Tibial nerve (tissue), 4 donors: Measurements from ENCODE around the gene SEPTIN5. TPM values are rescaled to one million over a fixed set of nuclear protein-coding genes. Genes with fewer than 3 reads are reported as not detected.

Source experiments
- DNase-seq, 2 donors: peaks; one replicate each; pipeline ENCODE4 v3.0.0-alpha.2; 2019; ENCODE audit warnings: low spot score in 2 of 2
- H3K27ac ChIP-seq, 4 donors: fragments of 200-600 bp; sonication (generic) in 3 of 4; one replicate each; pipeline ENCODE4 v1.5.1; 2017 to 2019; ENCODE audit warnings: mild to moderate bottlenecking in 1 of 4
- H3K27me3 ChIP-seq, 2 donors: fragments of 200-600 bp; sonication (generic) in 1 of 2; one replicate each; pipeline versions ENCODE4 v1.5.1 to v1.6.0; 2017 to 2019
- H3K36me3 ChIP-seq, 3 donors: fragments of 200-600 bp; sonication (generic); one replicate each; pipeline ENCODE4 v1.5.1; 2018 to 2019
- H3K4me1 ChIP-seq, 4 donors: fragments of 200-600 bp; sonication (generic) in 3 of 4; one replicate each; pipeline ENCODE4 v1.5.1; 2017 to 2019
- H3K4me3 ChIP-seq, 4 donors: fragments of 200-600 bp; sonication (generic) in 3 of 4; one replicate each; pipeline ENCODE4 v1.5.1; 2017 to 2019; ENCODE audit warnings: mild to moderate bottlenecking in 1 of 4, moderate library complexity in 1 of 4
- H3K9me3 ChIP-seq, 4 donors: fragments of 200-600 bp; sonication (generic) in 3 of 4; one replicate each; pipeline ENCODE4 v1.5.1; 2017 to 2019
- EP300 ChIP-seq, 2 donors: sonication (generic); formaldehyde crosslinking; IDR thresholded peaks; one replicate each; pipeline ENCODE4 v1.6.1; 2017; ENCODE audit warnings: antibody characterized with exemption in 2 of 2, mild to moderate bottlenecking in 1 of 2
- POLR2A ChIP-seq, 2 donors: fragments of 450-650 bp; IDR thresholded peaks; one replicate each; pipeline ENCODE4 v1.6.1; 2017; ENCODE audit warnings: antibody characterized with exemption in 2 of 2, mild to moderate bottlenecking in 2 of 2, moderate library complexity in 2 of 2
- WGBS, 2 donors: methylation state at CpG; one replicate each; pipeline ENCODE4 v1.1.5; 2018; 5-methylcytosine and 5-hydroxymethylcytosine counted together
- total RNA-seq, 4 donors: library from RNA; depleted of rRNA; stranded (reverse); fragments of >200 nt; gene quantifications; one replicate each; pipeline ENCODE4 v1.1.0, GENCODE V29; 2016
- TF ChIP-seq, protein P1 (sequence below), 5 experiments: fragments of 200-600 bp in 3 of 5; fragments of 450-650 bp in 2 of 5; sonication (generic) in 3 of 5; IDR thresholded peaks; one replicate each; pipeline ENCODE4 v1.5.1; 2016 to 2019; ENCODE audit warnings: antibody characterized with exemption in 5 of 5, mild to moderate bottlenecking in 3 of 5, moderate library complexity in 2 of 5

SEPTIN5 gene
- total RNA-seq, 4 donors from 2014 or later, result 11.4 to 29.1 (median 25.2) TPM

DNA sequence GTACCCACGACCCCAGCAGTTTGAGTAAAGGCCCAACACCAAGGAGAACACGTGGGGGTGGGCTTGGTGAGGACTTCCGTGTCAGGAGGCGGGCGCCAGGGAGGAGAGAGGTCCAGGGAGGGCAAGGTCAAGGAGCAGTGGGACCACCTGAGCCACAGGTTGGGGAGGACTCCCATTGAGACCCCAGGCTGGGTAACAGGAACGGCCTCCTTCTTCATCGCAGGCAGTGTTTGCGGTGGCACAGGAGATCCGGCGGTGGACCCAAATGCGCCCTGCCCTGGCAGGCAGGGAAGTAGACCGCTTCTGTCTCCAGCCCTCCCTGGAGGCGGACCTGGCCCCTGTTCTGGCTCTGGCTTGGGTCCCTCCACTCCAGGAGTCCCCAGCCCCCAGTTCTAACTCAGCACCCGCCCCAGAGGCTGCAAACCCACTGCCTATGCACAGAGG is 40.4 kb downstream of the SEPTIN5 start:
- no peak for DNase-seq
- H3K4me3 ChIP-seq, result no peak overlapping the region
- no peak overlapping the region for H3K27ac ChIP-seq
- peaks cover 0 to 47% (median 19%) of the 10 kb centered on the region in 4 donors for H3K4me1 ChIP-seq
- no peaks in the 10 kb centered on the region for H3K9me3 ChIP-seq
- WGBS, 2 donors, result 37 to 48% methylated on average over 6 to 12 of the region's 14 CpGs
- no peaks in the 10 kb centered on the region for H3K36me3 ChIP-seq
- TF ChIP-seq POLR2A (IDR thresholded peaks at IDR 0.05) (no peak), EP300 (IDR thresholded peaks at IDR 0.05) (no peak)
- TF ChIP-seq, protein P1, sequence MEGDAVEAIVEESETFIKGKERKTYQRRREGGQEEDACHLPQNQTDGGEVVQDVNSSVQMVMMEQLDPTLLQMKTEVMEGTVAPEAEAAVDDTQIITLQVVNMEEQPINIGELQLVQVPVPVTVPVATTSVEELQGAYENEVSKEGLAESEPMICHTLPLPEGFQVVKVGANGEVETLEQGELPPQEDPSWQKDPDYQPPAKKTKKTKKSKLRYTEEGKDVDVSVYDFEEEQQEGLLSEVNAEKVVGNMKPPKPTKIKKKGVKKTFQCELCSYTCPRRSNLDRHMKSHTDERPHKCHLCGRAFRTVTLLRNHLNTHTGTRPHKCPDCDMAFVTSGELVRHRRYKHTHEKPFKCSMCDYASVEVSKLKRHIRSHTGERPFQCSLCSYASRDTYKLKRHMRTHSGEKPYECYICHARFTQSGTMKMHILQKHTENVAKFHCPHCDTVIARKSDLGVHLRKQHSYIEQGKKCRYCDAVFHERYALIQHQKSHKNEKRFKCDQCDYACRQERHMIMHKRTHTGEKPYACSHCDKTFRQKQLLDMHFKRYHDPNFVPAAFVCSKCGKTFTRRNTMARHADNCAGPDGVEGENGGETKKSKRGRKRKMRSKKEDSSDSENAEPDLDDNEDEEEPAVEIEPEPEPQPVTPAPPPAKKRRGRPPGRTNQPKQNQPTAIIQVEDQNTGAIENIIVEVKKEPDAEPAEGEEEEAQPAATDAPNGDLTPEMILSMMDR (IDR thresholded peaks at IDR 0.05), result no peak
- H3K27me3 ChIP-seq, result peaks cover 0 to 63% of the 10 kb centered on the region in 2 donors

DNA sequence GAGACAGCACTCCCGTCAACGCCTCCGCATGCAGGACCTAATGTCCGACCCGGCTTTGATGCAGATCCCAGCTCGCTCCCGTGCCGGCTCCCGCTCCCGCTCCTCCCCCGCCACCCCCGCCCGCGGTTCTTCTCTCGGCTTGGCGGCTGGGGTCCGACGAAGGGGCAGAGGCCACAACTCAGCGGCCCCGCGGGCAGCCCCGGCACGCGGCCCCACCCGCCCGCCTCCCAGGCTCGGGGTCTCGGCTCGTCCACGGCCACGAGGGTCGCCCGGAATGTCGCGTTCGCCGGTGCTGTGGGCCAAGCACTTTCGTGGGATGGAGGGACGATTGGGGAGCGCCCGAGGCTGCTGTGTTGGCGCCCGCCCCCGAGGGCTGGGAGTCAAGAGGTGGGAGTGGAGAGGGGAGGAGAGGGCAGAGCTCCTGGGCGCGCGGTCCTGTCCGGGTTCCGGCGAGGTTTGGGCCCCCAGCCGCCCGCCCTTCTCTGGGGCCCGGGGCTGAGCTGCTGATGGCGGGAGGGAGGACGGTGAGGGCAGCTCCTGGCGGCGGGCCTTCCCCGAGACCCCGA is 40.9 kb downstream of the SEPTIN5 start:
- WGBS, 2 donors, result 1 to 2% methylated on average over 39 to 52 of the region's 59 CpGs
- peaks cover 0 to 68% of the 10 kb centered on the region in 2 donors for H3K27me3 ChIP-seq

DNA sequence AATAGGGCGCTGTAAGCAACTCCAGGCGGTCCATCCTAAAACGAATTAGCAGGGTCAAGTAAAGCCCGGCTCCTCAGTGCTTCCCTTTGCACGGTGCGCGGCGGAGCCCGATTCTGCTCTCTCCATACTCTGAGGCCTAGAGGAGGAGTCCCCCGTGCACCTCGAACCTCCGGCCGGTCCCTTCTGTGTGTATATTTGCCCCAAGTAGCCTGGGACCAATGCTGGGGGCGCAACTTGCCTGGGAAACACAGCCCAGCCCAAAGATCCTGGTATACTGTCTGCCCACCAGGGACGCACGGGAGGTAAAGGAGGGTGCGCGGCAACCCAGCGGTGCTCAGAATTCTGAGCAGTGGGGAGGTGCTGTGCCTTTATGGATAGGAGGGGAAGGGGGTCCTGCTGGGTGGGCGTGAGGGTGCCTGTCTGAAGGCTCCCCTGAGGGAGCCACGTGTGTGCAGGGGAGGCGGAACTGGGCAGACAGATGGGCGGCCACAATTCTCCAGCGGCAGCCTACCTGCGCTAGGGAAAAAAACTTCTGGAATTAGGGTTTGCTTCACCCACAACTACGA is 41.5 kb downstream of the SEPTIN5 start:
- Histone ChIP-seq H3K9me3 (no peaks in the 10 kb centered on the region), H3K4me1 (peaks cover 0 to 53% (median 22%) of the 10 kb centered on the region in 4 donors), H3K4me3 (no peak overlapping the region), H3K27me3 (peaks cover 0 to 69% of the 10 kb centered on the region in 2 donors), H3K27ac (no peak overlapping the region), H3K36me3 (no peaks in the 10 kb centered on the region)
- no peak for DNase-seq
- 3 to 4% methylated on average over 26 of the region's 26 CpGs for WGBS, 2 donors
- TF ChIP-seq, protein P1 (IDR thresholded peaks at IDR 0.05), result no peak
- no peak for TF ChIP-seq POLR2A (IDR thresholded peaks at IDR 0.05)
- no peak for TF ChIP-seq EP300 (IDR thresholded peaks at IDR 0.05)

More for the DNA sequence above, 40.9 kb downstream of the SEPTIN5 start:
- Histone ChIP-seq H3K4me3 (no peak overlapping the region), H3K36me3 (no peaks in the 10 kb centered on the region), H3K27ac (no peak overlapping the region), H3K4me1 (peaks cover 0 to 52% (median 22%) of the 10 kb centered on the region in 4 donors), H3K9me3 (no peaks in the 10 kb centered on the region)
- no peak for DNase-seq
- TF ChIP-seq, protein P1 (IDR thresholded peaks at IDR 0.05), result no peak
- TF ChIP-seq POLR2A (IDR thresholded peaks at IDR 0.05) (no peak), EP300 (IDR thresholded peaks at IDR 0.05) (no peak)

DNA sequence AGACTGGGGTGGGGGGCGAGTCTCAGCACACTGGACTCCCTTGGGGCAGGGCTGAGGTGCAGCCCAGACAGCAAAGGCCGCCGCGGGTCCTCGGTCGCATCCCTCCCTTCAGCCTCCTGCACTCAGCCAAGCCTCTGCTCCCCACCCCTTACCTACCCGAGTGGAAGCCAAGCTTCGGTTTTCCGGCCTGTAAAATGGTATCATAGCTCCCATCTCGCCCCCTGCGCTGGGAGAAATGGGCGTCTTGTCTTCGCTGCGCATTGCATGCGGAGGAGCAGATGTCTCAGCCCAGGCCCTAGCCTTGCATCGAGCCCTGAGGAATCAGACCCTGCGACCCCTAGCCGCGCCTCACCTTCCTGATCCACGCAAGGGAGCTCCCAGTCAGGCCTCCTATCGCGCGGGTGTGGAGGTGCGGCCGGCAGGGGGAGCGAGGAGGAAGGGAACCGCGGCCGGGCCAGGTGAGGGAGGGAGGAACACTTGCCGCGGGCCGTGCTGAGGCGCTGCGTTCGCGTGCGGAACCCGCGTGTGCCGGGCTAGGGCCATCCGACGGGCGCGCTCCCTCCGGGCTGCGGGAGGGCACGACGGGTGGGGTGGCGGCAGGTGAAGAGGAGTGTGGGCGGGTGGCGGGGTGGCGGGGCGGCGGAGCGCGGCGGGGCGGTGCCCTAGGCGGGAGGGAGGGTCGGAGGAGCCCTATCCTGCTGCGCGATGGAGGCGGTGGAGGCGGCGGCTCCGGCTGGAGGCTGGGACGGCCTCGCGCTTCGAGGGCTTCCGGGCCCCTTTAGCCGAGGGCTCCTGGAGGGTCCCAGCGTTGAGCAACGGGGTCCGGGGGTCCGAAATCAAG is 42.2 kb downstream of the SEPTIN5 start:
- peak overlapping the region in 3 of 4 donors; percentile 11 to 37 (median 31) for H3K4me3 ChIP-seq
- WGBS, 2 donors, result 8 to 10% methylated on average over 13 to 52 of the region's 76 CpGs
- peaks cover 0 to 70% of the 10 kb centered on the region in 2 donors for H3K27me3 ChIP-seq
- no peaks in the 10 kb centered on the region for H3K9me3 ChIP-seq
- no peak overlapping the region for H3K27ac ChIP-seq
- peak in 1 of 2 donors; percentile 24 for DNase-seq
- H3K4me1 ChIP-seq, result peaks cover 0 to 57% (median 22%) of the 10 kb centered on the region in 4 donors
- TF ChIP-seq, protein P1 (IDR thresholded peaks at IDR 0.05), result peak in 4 of 5 experiments; percentile 21 to 60 (median 43)
- TF ChIP-seq POLR2A (IDR thresholded peaks at IDR 0.05), result no peak
- no peaks in the 10 kb centered on the region for H3K36me3 ChIP-seq
